ENCODE data around the gene TBL1XR1.

TBL1XR1 gene

DNA sequence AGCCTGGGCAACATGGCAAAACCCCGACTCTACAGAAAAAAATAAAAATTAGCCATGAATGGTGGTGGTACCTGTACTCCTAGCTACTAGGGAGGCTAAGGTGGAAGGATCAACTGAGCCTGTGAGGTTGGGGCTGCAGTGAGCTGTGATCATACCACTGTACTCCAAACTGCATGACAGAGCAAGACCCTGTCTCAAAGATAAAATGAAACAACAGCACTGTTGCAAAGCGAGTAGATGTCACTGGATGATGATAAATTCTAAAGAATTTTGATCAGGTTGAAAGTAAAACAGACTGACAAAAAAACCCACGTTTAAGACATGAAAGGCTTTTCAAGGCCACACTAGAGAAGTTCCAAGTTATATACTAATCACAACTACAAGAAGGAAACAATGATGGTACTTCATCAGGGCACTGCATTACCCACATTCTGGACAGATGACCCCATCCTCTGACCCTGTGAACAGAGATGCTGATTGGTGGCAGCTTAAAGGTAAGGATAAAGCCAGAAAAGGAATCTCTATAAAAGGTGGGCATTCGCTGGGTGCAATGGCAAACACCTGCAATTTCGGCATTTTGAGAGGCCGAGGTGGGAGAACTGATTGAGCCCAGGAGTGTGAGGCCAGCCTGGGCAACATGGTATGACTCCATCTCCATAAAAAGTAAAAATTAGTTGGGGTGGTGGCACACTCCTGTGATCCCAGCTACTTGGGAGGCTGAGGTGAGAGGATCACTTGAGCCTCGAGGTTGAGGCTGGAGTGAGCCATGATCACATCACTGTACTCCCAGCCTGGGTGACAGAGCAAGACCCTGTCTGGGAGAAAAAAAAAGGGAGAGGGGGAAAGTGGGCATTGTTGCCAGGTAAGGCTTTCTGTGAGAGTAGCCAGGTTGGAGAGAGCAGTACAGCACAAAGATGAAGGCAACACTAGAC, 59.2 kb downstream of the TBL1XR1 start:
- no peak for DNase-seq

DNA sequence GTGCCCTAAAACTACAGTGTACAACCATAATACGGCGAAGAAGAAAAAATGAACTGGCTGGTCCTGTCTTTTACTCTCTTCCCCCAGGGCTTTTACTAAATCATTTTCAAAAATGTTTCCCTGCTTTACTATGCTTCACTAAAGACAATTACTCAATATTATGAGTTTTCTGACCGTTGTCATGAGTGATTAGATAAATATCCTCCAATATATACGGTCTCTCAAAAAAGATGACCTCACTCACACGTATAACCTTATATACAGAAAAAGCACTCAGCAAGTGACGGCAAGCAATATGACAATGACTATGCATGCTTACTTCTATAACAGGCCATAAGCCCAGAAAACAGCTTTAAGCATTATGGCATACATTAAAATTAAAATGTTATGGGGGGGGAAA, 60.5 kb downstream of the TBL1XR1 start:
- DNase-seq, result no peak

DNA sequence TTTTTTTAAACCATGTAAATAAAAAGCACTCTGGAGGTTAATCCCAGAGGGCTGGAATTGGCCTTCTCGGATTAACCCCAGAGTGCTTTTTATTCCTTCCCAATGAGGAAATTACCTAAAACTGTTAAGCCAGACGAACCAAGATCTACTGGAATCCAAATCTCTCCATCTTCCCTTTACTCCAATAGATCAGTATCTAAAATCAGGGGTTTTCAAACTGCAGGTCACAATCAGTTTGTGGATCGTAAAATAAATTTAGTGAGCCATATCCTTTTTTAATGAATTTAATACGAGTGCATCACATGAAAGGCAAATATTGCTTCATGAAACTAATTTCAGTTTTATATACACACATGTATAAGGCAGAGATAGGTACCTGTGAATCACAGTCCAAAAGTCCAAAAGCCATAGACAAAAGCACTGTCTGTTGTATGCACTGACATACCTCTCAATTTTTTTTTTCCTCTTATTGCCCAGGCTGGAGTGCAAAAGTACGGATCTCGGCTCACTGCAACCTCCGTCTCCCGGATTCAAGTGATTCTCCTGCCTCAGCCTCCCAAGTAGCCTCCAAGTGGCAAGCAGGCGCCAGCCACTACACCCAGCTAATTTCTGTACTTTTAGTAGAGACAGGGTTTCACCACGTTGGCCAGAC, 61.3 kb downstream of the TBL1XR1 start:
- no peak for DNase-seq

DNA sequence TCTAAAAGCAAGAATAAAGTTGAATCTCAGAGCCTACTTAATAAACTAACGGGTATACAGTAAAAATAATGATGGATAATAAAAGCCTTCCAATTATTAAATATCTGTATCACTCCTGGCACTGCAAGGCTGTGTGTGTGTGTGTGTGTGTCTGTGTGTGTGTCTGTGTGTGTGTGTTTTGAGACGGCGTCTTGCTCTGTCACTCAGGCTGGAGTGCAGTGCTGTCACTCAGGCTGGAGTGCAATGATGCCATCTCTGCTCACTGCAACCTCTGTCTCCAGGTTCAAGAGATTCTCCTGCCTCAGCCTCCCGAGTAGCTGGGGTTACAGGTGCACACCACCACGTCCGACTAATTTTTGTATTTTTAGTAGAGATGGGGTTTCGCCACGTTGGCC, 62.5 kb downstream of the TBL1XR1 start:
- no peak for DNase-seq

DNA sequence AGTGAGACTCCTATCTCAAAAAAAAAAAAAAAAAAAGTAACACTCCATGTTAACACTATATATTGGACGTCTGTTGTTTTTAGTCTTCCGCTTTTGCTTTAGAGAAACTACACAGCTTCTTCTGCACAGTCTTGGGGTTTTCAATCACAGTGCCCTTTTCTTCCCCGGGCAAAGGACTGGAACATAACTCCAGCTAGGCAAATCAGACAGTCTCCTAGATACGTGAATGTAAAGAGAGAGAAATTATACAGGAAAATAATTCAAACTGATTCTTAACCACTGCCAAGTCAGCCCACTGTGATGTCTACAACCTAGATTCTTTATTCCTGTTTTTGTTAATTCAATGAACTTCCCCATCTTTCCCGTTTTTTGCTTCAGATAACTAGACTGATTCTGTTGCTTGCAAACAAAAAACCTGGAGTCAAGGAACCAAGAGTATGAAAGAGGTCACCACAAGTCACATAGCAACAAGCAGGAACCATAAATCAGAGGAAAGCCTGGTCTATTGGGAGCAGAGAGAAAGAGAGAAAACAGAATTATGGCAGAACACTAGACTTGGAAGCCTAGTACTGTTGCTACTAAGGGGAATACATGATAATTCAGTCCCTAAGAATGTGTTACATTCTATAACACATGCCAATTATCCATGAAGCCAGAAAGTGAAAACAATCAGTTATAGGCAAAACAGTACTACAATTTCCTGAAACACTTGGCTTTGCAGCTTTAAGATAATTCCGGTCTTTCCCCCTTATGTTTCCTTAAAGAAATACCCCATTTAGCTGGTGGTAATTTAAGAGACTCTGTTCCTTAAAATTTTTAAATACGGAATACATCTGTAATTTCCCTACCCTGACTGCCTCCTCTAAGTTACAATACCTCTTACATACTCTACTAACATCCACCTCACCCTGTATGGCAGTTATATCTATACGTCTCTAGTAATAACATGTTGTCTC, 63.1 kb downstream of the TBL1XR1 start:
- DNase-seq, result no peak

DNA sequence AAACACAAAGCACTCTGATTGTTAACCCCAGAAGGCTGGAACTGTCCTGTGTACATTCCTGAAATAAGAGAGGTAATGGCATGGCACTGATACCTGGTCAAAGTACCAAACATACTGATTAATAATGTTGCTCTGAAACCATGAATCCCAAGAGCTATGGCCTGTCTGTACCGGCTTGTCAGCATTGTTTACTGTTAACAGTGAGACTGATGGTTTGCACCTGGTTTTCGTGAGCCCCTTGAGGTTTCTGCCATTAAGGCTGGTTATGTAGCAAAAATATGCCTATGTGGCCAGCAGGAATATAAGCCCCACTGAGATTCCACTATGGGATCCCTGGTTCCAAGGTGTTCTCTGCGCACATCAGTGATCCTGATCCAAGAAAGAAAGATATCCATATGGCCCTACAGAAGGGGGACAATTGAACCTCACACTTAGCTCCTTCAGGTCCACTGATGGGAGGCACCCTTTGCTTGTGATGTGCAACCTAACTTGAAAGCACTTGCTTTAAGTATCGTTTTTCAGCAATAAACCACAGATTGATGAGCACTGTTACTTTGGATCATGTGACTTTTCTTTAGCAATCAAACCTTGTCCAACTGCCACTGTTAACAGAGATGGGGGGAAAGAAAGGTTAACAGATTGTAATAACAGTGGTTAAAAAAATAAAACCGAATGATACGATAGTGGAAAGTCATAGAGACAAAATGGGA, 65.2 kb downstream of the TBL1XR1 start:
- DNase-seq, result no peak

DNA sequence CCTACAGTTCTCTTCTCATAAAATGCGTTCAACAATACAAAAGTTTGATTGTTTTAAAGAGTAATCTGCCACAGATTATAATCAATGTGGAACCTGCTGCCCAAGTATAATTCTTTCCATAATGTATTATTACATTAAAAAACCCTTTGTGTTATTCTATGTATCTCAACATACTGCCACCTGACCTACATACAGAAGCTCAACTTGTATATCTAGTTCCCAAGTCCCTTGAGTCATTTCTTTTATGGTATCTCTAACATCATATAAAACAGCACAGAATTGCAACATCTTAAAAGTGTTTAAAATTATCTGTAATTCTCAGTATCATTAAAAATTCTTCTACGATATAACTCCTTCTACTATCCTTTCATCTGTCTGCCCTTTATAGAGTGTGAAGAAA, 70.3 kb downstream of the TBL1XR1 start:
- DNase-seq, result no peak

DNA sequence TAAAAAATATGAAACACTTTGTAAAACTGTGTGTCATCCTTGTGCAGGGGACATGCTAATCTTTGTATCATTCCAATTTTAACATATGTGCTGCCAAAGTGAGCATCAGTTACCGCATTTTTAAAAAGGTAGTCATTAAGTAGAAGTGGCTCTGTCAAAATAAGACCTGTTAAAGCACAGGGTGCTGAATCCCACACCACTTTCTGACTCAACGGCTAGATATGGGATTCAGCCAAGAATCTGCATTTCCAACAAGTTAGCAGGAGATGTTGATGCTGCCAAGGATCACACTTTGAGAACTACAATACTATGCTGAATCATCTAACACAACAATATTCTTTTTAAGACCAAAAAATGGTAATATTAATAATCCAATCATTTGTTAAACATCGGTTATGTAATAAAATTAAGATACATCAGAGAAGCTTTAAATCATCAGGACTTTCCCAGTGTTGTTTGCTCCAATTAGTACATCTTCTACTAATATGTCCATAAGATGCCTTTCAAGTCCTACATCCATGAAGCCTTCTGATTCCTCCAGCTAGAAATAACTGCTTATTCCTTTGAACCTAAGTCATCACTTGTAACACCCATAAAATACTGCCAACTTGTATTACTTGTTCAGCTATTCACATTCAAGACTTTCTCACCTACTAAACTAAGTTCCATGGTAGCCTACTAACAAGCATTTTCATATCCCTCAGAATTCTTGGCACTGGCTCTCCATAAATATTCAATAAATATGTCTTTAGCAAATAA, 71.1 kb downstream of the TBL1XR1 start:
- DNase-seq, result peak; percentile 49

DNA sequence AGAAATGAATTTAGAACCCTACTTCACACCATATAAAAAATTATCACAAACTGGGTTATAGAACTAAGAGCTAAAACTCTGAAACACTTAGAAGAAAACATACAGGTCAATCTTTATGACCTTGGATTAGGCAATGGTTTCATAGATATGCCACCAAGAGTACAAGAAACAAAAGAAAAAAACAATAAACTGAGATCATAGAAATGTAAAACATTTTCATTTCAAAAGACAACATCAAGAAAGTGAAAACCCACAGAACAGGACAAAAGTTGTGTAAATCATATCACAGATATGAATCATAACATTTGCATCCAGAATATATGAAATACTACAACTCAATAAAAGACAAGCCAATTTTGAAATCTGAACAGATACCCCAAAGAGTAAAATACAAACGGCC, 72.4 kb downstream of the TBL1XR1 start:
- no peak for DNase-seq

DNA sequence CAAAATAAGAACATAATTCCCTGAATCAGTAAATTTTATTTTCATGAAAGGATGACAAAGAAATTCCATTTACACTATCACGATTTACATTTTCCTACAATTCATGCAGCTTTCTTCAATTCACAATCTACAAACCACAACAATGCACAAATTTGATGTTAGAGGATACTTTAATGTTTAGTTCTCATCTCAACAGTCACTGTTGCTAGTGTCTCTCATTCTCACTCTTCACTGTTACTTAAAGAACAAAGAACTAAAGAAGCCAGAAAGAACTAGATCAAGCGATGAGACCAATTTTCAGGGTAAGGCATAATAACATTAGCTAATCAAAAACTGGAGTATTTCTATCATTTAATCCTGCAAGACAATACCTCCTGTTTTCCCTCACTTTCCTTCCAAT, 73.5 kb downstream of the TBL1XR1 start:
- DNase-seq, result no peak

DNA sequence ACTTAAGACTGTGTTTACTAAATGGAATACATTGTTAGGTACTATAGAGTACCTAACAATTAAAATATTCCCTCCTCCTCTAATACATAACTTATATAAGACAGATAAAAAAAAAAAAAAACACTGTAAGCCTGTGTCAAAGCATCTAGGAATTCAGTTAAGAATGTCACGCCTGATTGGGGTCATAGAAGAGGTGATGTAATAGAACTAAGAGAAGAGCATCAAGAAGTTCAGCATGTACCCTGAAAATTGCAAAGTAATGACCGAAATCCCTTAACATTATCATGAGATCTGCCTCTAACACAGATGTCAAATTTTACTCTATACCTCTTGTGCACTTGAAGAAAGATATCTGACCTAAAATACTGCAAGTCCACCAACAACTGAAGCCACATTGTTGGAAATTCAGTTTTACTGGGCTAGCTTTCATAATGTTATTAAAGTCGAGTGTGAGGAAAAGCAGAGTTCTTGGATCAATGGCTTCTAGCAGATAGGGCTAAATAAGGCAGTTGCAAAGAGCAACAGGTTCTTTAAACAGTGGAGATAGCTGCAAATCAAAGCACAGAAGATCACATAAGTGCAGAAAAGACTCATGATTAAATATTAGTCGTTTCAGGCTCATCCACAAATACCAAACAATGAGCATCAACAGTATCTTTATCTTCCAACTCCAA, 75.0 kb downstream of the TBL1XR1 start:
- peak; percentile 56 for DNase-seq

DNA sequence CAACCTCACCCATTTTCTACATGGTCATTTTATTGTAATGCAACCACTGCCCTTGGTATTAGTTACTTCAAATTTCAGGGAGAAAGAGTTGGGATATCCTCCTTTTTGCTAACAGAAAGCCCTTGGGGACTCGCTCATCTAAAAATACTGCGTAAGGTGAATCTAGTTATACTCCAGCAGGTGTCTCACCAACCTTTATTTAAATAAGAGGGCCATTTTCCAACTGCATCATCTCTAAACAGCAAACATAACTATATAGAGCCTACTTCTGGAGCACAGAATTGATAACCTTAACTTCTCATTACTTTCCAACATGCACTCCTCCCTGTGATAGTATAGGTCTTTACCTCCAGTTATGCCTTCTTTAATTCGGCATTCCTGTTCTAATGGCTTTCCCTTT, 77.5 kb downstream of the TBL1XR1 start:
- no peak for DNase-seq

DNA sequence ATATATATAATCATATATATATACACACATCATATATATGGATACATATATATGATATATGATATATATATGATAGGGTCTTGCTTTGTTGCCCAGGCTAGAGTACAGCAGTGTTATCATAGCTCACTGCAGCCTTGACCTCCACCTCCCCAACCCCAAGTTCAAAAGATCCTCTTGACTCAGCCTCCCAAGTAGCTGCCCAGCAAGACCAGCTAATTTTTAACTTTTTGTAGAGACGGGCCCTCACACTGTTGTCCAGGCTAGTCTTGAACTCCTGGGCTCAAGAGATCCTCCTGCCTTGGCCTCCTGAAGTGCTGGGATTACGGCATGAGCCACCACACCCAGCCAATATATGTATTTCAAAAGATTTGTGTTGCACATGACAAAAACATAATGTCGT, 83.0 kb downstream of the TBL1XR1 start:
- DNase-seq, result no peak

DNA sequence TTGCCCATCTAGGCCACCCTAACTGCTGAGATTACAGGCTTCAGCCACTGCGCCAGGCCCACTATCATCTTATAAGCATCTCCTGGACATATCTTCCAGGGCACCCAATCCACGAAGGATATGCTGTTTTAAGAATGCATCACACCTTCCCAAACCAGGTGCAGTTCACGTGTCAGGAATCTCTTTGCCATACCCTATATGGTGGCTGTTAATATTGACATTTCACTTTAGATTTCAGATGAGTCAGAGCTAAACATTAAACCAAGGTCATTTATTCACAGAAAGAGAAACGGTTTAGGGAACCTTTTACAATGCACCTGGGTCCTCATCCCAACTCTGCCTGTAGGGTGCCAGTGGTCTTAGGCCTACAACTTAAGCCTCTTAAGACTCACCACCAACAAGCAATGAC, 85.7 kb downstream of the TBL1XR1 start:
- DNase-seq, result no peak

DNA sequence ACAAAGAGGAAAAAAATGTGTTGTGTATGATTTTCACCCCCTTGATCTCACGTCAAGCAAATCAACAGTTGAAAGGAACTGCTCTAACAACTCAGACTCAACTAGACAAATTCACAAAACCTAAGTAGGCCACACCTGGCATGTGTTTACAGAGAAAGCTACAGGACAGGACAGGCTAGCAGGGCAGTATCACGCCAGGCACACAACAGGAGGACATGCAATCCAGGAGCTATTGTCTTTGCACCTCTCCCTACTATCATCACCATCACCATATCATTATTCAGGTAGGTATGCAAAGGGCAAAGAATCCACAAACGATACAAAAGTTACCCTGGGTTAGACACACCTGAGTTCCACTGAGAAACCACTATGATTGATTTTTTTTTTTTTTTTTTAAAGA, 86.4 kb downstream of the TBL1XR1 start:
- DNase-seq, result no peak

DNA sequence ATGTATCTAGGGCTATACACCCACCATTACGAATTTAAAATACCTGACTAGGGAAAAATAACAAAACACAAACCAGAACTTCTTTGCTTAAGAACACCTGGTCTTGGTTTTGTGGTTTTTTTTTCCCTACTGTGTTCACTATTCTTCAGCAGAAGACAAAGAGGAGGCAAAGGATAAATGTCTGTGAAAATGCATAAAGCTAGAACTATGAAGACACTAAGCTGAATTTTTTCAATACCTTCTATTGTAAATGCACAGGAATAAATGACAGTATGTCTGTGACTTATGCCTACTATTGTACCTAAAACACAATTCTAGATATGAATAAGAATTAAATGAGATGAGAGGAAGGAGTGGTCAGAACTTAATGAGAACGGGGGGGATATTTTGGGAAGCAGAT, 86.9 kb downstream of the TBL1XR1 start:
- DNase-seq, result no peak

DNA sequence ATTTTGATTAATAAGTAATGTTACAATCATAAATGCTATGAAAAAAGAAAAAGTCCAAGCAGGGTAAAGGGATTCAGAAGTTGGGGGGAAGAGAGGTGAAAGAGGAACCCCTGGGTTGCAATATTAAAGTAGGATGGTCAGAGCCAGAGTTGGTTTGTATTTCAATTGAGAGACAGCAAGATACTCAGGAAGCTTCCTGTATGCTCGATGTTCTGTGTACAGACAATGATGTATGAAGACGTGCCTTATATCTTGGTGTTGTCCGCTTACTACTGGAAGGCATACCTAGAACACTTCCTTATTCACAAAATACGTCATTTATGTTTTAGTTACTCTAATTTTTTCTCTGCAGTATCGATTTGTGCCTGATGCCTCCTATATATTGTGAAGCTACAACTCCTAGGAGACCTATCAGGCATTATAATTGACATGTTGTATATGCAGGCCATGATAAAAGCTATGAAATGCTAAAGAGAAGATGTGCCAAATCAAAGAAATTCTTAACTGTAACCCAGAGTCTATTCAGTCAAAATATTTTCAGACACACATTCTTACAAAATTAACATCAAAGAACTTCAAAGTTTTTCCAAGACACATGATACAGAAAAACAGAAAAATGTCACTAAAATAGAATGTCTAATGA, 87.5 kb downstream of the TBL1XR1 start:
- DNase-seq, result no peak

DNA sequence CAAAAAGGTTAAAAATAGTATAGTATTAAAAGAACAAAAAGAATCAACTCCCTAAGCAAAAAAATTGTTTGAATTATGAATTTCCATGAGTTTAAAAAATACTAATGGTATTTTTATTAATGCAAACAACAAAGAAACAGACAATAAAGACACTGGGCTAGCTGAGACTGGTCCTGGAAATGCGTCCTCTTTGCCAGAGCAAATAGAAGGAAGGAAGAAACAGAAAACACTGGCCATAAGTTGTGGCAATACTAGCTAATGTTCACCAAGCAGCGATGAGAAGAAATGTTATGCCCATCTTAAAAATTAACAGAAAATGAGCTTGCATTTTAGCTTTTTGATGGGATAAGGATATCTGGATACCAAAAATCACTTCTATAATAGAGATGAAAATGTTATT, 88.6 kb downstream of the TBL1XR1 start:
- no peak for DNase-seq

DNA sequence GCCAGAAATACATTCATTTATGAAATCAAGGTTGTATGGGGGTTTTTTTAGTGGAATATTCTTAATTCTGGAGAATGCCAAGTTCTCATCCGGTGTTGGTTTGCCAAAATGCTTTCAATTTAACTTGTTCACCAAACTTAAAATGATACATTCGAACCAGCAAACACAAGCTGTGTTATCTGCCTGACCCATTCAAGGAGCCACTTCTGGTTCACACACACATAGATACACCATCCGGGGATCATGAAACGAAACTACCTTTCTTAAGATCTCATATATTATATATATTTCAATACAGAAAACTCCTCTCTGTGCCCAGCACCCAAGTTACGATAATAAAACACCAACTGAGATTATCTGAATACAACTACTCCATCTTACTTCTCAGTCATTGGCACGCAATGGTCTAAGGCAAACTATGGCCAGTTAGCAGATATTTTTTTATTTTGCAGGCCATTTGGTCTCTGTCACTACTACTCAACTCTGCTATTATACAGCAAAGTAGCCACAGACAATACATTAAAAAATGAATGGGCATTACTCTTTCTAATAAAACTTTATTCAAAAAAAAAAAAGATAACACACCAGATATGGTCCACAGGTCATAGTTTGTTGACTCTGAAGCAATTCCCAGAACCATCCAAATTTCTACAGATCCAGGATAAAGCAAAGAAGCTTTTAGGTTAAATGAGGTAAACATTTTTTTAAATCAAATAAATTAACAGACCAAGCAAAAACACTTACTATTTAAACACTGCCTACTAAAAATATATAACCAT, 89.6 kb downstream of the TBL1XR1 start:
- DNase-seq, result no peak

DNA sequence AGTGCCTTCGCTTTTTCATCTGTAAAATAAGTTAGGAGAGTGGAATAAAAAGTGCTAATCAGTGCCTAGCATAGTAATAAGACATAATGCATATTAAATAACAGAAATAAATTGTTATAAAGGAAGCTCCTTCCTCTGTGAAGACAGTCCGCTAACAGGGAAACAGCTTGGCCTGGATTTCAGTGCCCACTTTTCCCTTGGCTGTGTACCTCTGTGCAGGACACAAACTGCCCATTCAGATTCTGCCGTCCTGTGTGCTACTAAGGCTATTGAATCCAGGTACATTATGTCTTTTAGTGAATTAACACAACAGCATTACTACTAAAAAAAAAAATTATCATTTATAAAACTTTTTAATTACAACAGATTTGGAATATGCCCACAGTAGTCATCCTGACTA, 90.7 kb downstream of the TBL1XR1 start:
- no peak for DNase-seq

All from kidney glomerular epithelial cell (primary cell).